ENCODE data around the gene ECSIT.

DNA sequence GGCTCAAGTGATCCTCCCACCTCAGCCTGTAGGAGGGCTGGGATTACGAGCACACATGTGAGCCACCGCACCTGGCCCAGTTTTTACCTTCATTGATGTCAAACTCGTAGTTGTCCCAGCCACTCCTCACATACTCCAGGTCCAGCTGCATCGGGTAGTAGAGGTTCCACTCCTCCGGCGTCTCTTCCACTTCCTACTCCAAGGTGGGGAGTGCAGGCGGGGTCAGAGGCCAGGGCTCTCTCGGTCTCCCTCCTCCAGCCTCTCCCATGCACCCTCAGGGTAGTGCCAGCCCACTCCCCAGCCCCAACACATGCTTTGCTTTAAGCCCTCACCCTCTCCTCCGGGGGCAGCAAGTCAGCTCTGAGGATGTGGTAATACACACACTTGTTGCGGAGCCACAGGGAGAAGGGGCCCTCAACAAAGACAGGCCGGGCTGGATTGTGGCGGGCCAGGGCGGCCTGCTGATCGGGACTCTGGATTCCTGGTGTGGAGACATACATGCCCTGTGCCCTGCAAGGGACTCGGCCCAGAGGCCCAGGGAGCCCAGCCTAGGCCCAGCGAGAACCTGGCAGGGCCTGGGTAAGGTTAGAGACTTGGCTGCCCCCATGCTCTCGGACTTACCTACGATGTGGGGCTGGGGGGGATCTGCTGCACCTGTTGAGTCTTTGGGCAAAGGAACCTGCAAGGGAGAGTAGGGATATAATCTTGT, 21.4 kb downstream of the ECSIT start:
- no peak for TF ChIP-seq ZFP30 (CRISPR knock-in tag; IDR thresholded peaks at IDR 0.05)
- TF ChIP-seq, protein P1, sequence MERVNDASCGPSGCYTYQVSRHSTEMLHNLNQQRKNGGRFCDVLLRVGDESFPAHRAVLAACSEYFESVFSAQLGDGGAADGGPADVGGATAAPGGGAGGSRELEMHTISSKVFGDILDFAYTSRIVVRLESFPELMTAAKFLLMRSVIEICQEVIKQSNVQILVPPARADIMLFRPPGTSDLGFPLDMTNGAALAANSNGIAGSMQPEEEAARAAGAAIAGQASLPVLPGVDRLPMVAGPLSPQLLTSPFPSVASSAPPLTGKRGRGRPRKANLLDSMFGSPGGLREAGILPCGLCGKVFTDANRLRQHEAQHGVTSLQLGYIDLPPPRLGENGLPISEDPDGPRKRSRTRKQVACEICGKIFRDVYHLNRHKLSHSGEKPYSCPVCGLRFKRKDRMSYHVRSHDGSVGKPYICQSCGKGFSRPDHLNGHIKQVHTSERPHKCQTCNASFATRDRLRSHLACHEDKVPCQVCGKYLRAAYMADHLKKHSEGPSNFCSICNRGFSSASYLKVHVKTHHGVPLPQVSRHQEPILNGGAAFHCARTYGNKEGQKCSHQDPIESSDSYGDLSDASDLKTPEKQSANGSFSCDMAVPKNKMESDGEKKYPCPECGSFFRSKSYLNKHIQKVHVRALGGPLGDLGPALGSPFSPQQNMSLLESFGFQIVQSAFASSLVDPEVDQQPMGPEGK (CRISPR knock-in tag; IDR thresholded peaks at IDR 0.05; ENCODE audit: borderline replicate concordance): no peak

All from SK-N-SH treated with all-trans-retinoic acid at 6 μM for 48 hours (cell line).